MCF 10A (cell line): ENCODE results near the gene GRIN1. TPM values are rescaled to one million over a fixed set of nuclear protein-coding genes. Genes with fewer than 3 reads are reported as not detected.

Source experiments
- BruUV-seq: library from RNA; stranded (reverse); fragments of 400-500 nt; replicated peaks from 2 replicates; lab custom pipeline; 2021; lab: Mats Ljungman, UMichigan
- CTCF ChIA-PET: fragments of 300-600 bp; sonication (Branson Sonifier 250); formaldehyde crosslinking; extraction: SDS; loops from one replicate; lab custom pipeline; 2021; ENCODE audit warnings: antibody characterized with exemption, inconsistent platforms; lab: Yijun Ruan, JAX
- POLR2A ChIA-PET: fragments of 300-600, 350-650 bp; sonication (Branson Sonifier 250); formaldehyde crosslinking; extraction: SDS; loops from one replicate; lab custom pipeline; 2020; ENCODE audit warnings: antibody characterized with exemption, inconsistent platforms; lab: Yijun Ruan, JAX
- DNase-seq: peaks from one replicate; pipeline ENCODE4 v3.0.0-alpha.2; 2018; ENCODE audit not compliant: unreplicated experiment
- H3K27ac Mint-ChIP-seq: one replicate; pipeline ENCODE4 v1.8.0; 2022; ENCODE audit warnings: mild to moderate bottlenecking, low read depth, mixed read lengths; ENCODE audit not compliant: unreplicated experiment
- H3K27me3 Mint-ChIP-seq: one replicate; pipeline ENCODE4 v1.8.0; 2022; ENCODE audit warnings: mixed read lengths; ENCODE audit not compliant: insufficient read depth, unreplicated experiment
- H3K36me3 Mint-ChIP-seq: one replicate; pipeline ENCODE4 v1.8.0; 2022; ENCODE audit warnings: mild to moderate bottlenecking, moderate library complexity, mixed read lengths; ENCODE audit not compliant: insufficient read depth, unreplicated experiment
- H3K4me1 Mint-ChIP-seq: one replicate; pipeline ENCODE4 v1.8.0; 2022; ENCODE audit warnings: mixed read lengths; ENCODE audit not compliant: insufficient read depth, unreplicated experiment
- H3K4me3 Mint-ChIP-seq: one replicate; pipeline ENCODE4 v1.8.0; 2022; ENCODE audit warnings: mild to moderate bottlenecking, moderate library complexity, mixed read lengths; ENCODE audit not compliant: unreplicated experiment
- H3K9me3 Mint-ChIP-seq: one replicate; pipeline ENCODE4 v1.8.0; 2022; ENCODE audit warnings: mixed read lengths; ENCODE audit not compliant: unreplicated experiment
- CTCF ChIP-seq: fragments of 200-600 bp; IDR thresholded peaks from one replicate; pipeline ENCODE4 v1.8.0; 2022; ENCODE audit warnings: antibody characterized with exemption, mild to moderate bottlenecking; ENCODE audit not compliant: unreplicated experiment
- intact Hi-C: fragments of 100-400 bp; cut with micrococcal nuclease; formaldehyde crosslinking; loops from 2 replicates; pipeline ENCODE4 v1.14.1; 2022
- total RNA-seq: library from RNA; stranded (reverse); gene quantifications from 2 replicates; pipeline ENCODE4 v1.2.3, GENCODE V29; 2022

Gene GRIN1
- total RNA-seq, 1 experiment from 2014 or later = 1.4 TPM

- ChIA-PET POLR2A (no interaction called here), CTCF (interaction anchor here (0.6 kb wide), 1 partner anchor 99 kb away, joined by 3 read pairs; no protein-coding TSS in a partner anchor)
- H3K4me3 Mint-ChIP-seq = no peak overlapping the region
- no peak for DNase-seq
- H3K27me3 Mint-ChIP-seq = peaks cover 13% of the 10 kb centered on the region
- H3K36me3 Mint-ChIP-seq = no peaks in the 10 kb centered on the region
- no peaks in the 10 kb centered on the region for H3K9me3 Mint-ChIP-seq
- TF ChIP-seq CTCF = no peak
- H3K27ac Mint-ChIP-seq = no peak overlapping the region
- intact Hi-C loops = no loop called here
- no TSS peak for BruUV-seq
- no peaks in the 10 kb centered on the region for H3K4me1 Mint-ChIP-seq
These were observed 28.4 kb downstream of the GRIN1 start for GRCh38 chr9:137167277-137167746.

GRCh38 chr9:137167747-137168572, 29.0 kb downstream of the GRIN1 start:
- Mint-ChIP-seq H3K4me1 (no peaks in the 10 kb centered on the region), H3K27ac (no peak overlapping the region), H3K9me3 (no peaks in the 10 kb centered on the region), H3K36me3 (no peaks in the 10 kb centered on the region), H3K27me3 (peaks cover 13% of the 10 kb centered on the region), H3K4me3 (peak overlapping the region; percentile 53)
- intact Hi-C loops = no loop called here
- TF ChIP-seq CTCF = no peak
- BruUV-seq = no TSS peak
- CTCF ChIA-PET = no interaction called here
- POLR2A ChIA-PET = interaction anchor here (1.4 to 2.0 kb wide), 2 partner anchors 27 to 38 kb away, joined by 3 to 7 read pairs; no protein-coding TSS in a partner anchor
- DNase-seq = no peak

DNA sequence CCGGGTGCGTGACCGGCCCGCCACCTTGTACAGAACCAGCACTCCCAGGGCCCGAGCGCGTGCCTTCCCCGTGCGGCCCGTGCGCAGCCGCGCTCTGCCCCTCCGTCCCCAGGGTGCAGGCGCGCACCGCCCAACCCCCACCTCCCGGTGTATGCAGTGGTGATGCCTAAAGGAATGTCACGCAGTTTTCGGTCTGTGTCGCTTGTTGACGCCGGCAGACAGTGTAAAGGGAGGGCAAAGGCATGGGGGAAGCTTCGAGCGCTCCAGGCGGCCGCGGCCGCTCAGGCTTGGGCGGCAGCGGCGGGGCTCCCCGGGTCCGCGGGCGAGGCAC, 29.6 kb downstream of the GRIN1 start:
- no TSS peak for BruUV-seq
- ChIA-PET POLR2A (interaction anchor here (1.4 to 2.0 kb wide), 3 partner anchors 21 to 39 kb away, joined by 3 to 9 read pairs (median 7); partner anchors contain the start of gene SSNA1), CTCF (no interaction called here)
- intact Hi-C loops = no loop called here
- Mint-ChIP-seq H3K4me1 (no peaks in the 10 kb centered on the region), H3K27me3 (peaks cover 13% of the 10 kb centered on the region), H3K9me3 (no peaks in the 10 kb centered on the region), H3K27ac (no peak overlapping the region), H3K4me3 (peak overlapping the region; percentile 53), H3K36me3 (no peaks in the 10 kb centered on the region)
- no peak for TF ChIP-seq CTCF
- DNase-seq = no peak

- Mint-ChIP-seq H3K27me3 (peaks cover 13% of the 10 kb centered on the region), H3K4me3 (peak overlapping the region; percentile 53), H3K27ac (no peak overlapping the region), H3K9me3 (no peaks in the 10 kb centered on the region), H3K4me1 (no peaks in the 10 kb centered on the region), H3K36me3 (no peaks in the 10 kb centered on the region)
- CTCF ChIA-PET = no interaction called here
- TF ChIP-seq CTCF = no peak
- DNase-seq = peak; percentile 44
- POLR2A ChIA-PET = interaction anchor here (0.6 to 2.0 kb wide), 4 partner anchors 20 to 173 kb away, joined by 3 to 9 read pairs (median 5); partner anchors contain the start of gene SSNA1
- intact Hi-C loops = no loop called here
- no TSS peak for BruUV-seq
These were observed 30.2 kb downstream of the GRIN1 start for GRCh38 chr9:137168904-137169856.
